Fibroblast of lung (primary cell): ENCODE results near the gene OPN4. TPM values are rescaled to one million over a fixed set of nuclear protein-coding genes. Genes with fewer than 3 reads are reported as not detected.

Experiments
- DNase-seq, 2 donors: peaks; one replicate each; pipeline versions ENCODE4 v3.0.0 to v3.0.0-alpha.2; 2010; ENCODE audit warnings: low read depth in 2 of 2
- H2AFZ ChIP-seq: 2 replicates; pipeline ENCODE4 v1.5.1; 2012; ENCODE audit warnings: low read length, control low read depth, inconsistent platforms
- H3K27ac ChIP-seq: 2 replicates; pipeline ENCODE4 v1.5.1; 2011; ENCODE audit warnings: low read length, control low read depth; ENCODE audit not compliant: insufficient read depth
- H3K27me3 ChIP-seq: 2 replicates; pipeline ENCODE4 v1.5.1; 2011; ENCODE audit warnings: mild to moderate bottlenecking, low read length; ENCODE audit not compliant: control insufficient read depth, insufficient read depth
- H3K36me3 ChIP-seq: 2 replicates; pipeline ENCODE4 v1.5.1; 2011; ENCODE audit warnings: low read length; ENCODE audit not compliant: control insufficient read depth, insufficient read depth
- H3K4me1 ChIP-seq: 2 replicates; pipeline ENCODE4 v1.5.1; 2011; ENCODE audit warnings: low read length; ENCODE audit not compliant: control insufficient read depth, insufficient read depth; ENCODE audit errors: extremely low read depth
- H3K4me2 ChIP-seq: 2 replicates; pipeline ENCODE4 v1.5.1; 2011; ENCODE audit warnings: low read length, control low read depth; ENCODE audit not compliant: insufficient read depth; ENCODE audit errors: extremely low read depth
- H3K4me3 ChIP-seq, 4 experiments: fragments of 200-600 bp in 1 of 4; sonication (generic) in 1 of 4; replicated peaks in 1 of 4; 2 replicates each; pipeline ENCODE4 v1.5.1; 2011 to 2016; ENCODE audit warnings: low read length in 4 of 4, low read depth in 3 of 4, mild to moderate bottlenecking in 3 of 4, control low read depth in 2 of 4, inconsistent platforms in 1 of 4, mixed read lengths in 1 of 4; ENCODE audit not compliant: insufficient read depth in 1 of 4; ENCODE audit errors: control extremely low read depth in 1 of 4
- H3K79me2 ChIP-seq: 2 replicates; pipeline ENCODE4 v1.5.1; 2012; ENCODE audit warnings: mild to moderate bottlenecking, low read length, inconsistent platforms; ENCODE audit not compliant: control insufficient read depth, insufficient read depth
- H3K9ac ChIP-seq: 2 replicates; pipeline ENCODE4 v1.5.1; 2011; ENCODE audit warnings: mild to moderate bottlenecking, low read length, control low read depth; ENCODE audit not compliant: insufficient read depth
- H3K9me3 ChIP-seq: 2 replicates; pipeline ENCODE4 v1.5.1; 2012; ENCODE audit warnings: low read depth, low read length; ENCODE audit not compliant: control insufficient read depth, insufficient read depth
- H4K20me1 ChIP-seq: 2 replicates; pipeline ENCODE4 v1.5.1; 2011; ENCODE audit warnings: low read length; ENCODE audit not compliant: control insufficient read depth, insufficient read depth; ENCODE audit errors: extremely low read depth
- CTCF ChIP-seq, 2 donors: IDR thresholded peaks in 1 of 2; conservative IDR thresholded peaks in 1 of 2; 1 replicate in 1 of 2; 2 replicates in 1 of 2; pipeline ENCODE4 v1.5.1; 2011 to 2012; ENCODE audit warnings: low read length in 2 of 2, control low read depth in 1 of 2, inconsistent platforms in 1 of 2, low read depth in 1 of 2, mild to moderate bottlenecking in 1 of 2
- EZH2 ChIP-seq: IDR thresholded peaks from 2 replicates; pipeline ENCODE4 v1.5.1; 2012; ENCODE audit warnings: low read length, control low read depth, mild to moderate bottlenecking; ENCODE audit errors: missing control alignments
- polyA plus RNA-seq, 2 donors: library from polyadenylated mRNA; depleted of rRNA in 1 of 2; stranded (reverse) in 1 of 2; unstranded in 1 of 2; fragments of >200 nt; gene quantifications; 2 replicates each; pipeline ENCODE4 v1.2.1, GENCODE V29; 2011 to 2012; ENCODE audit warnings: missing spikeins in 1 of 2
- total RNA-seq: library from RNA; depleted of rRNA; stranded (reverse); fragments of >200 nt; gene quantifications from 2 replicates; pipeline ENCODE4 v1.2.1, GENCODE V29; 2014

OPN4 gene
- total and polyA plus RNA-seq, 2 donors (not counting 1 experiment from before 2014, with no cell fraction given) = not detected

- H3K36me3 ChIP-seq = no peaks in the 10 kb centered on the region
- H3K27ac ChIP-seq = no peak overlapping the region
- no peaks in the 10 kb centered on the region for H3K79me2 ChIP-seq
- H3K9me3 ChIP-seq = no peaks in the 10 kb centered on the region
- H3K9ac ChIP-seq = no peak overlapping the region
- no peak overlapping the region for H3K4me3 ChIP-seq
- no peak overlapping the region for H3K4me2 ChIP-seq
- DNase-seq = no peak
- TF ChIP-seq CTCF (conservative IDR thresholded peaks at IDR 0.05 in 1 of 2, IDR thresholded peaks at IDR 0.05 in 1 of 2; ENCODE audit: low read depth in 1 of 2, low read length in 2 of 2) = no peak
- TF ChIP-seq EZH2 = no peak
- no peaks in the 10 kb centered on the region for H4K20me1 ChIP-seq
- H2AFZ ChIP-seq = no peak overlapping the region
- peaks cover 7% of the 10 kb centered on the region for H3K4me1 ChIP-seq
- peaks cover 1% of the 10 kb centered on the region for H3K27me3 ChIP-seq
These were observed 35.9 kb downstream of the OPN4 start for GRCh38 chr10:86690231-86690630.

GRCh38 chr10:86690657-86691084 is 36.3 kb downstream of the OPN4 start:
- H3K9ac ChIP-seq = no peak overlapping the region
- no peak for TF ChIP-seq EZH2
- TF ChIP-seq CTCF (conservative IDR thresholded peaks at IDR 0.05 in 1 of 2, IDR thresholded peaks at IDR 0.05 in 1 of 2; ENCODE audit: low read depth in 1 of 2, low read length in 2 of 2) = no peak
- H3K27me3 ChIP-seq = peaks cover 2% of the 10 kb centered on the region
- no peak overlapping the region for H3K4me3 ChIP-seq
- no peak for DNase-seq
- no peak overlapping the region for H2AFZ ChIP-seq
- H3K79me2 ChIP-seq = no peaks in the 10 kb centered on the region
- peaks cover 7% of the 10 kb centered on the region for H3K4me1 ChIP-seq
- H4K20me1 ChIP-seq = no peaks in the 10 kb centered on the region
- H3K27ac ChIP-seq = no peak overlapping the region
- no peaks in the 10 kb centered on the region for H3K36me3 ChIP-seq
- no peak overlapping the region for H3K4me2 ChIP-seq
- no peaks in the 10 kb centered on the region for H3K9me3 ChIP-seq

- TF ChIP-seq CTCF (conservative IDR thresholded peaks at IDR 0.05 in 1 of 2, IDR thresholded peaks at IDR 0.05 in 1 of 2; ENCODE audit: low read depth in 1 of 2, low read length in 2 of 2) (no peak), EZH2 (no peak)
- H3K9me3 ChIP-seq = no peaks in the 10 kb centered on the region
- no peaks in the 10 kb centered on the region for H3K79me2 ChIP-seq
- H3K27ac ChIP-seq = no peak overlapping the region
- H3K27me3 ChIP-seq = peaks cover 2% of the 10 kb centered on the region
- no peaks in the 10 kb centered on the region for H4K20me1 ChIP-seq
- H3K4me1 ChIP-seq = peaks cover 7% of the 10 kb centered on the region
- no peak overlapping the region for H3K9ac ChIP-seq
- DNase-seq = no peak
- no peak overlapping the region for H3K4me3 ChIP-seq
- H3K4me2 ChIP-seq = no peak overlapping the region
- H2AFZ ChIP-seq = no peak overlapping the region
- no peaks in the 10 kb centered on the region for H3K36me3 ChIP-seq
These were observed 37.1 kb downstream of the OPN4 start for GRCh38 chr10:86691333-86692022.
